GM19193 (cell line): ENCODE data around the gene ALDH1L1.

Experiments used
- POLR2A ChIP-seq: IDR thresholded peaks from 4 replicates; pipeline ENCODE4 v1.6.1; 2011; ENCODE audit not compliant: insufficient read depth, insufficient read length; ENCODE audit errors: extremely low read depth

ALDH1L1 gene

GRCh38 chr3:126200534-126200933 lies 20.1 kb upstream of the ALDH1L1 start:
- no peak for TF ChIP-seq POLR2A

GRCh38 chr3:126199256-126199655 lies 18.9 kb upstream of the ALDH1L1 start:
- no peak for TF ChIP-seq POLR2A

GRCh38 chr3:126197854-126198584 lies 17.6 kb upstream of the ALDH1L1 start:
- no peak for TF ChIP-seq POLR2A

GRCh38 chr3:126197343-126197742 lies 17.0 kb upstream of the ALDH1L1 start:
- no peak for TF ChIP-seq POLR2A

- no peak for TF ChIP-seq POLR2A
These were observed 14.4 kb upstream of the ALDH1L1 start for GRCh38 chr3:126194713-126195305.

- TF ChIP-seq POLR2A: no peak
These were observed 10.9 kb upstream of the ALDH1L1 start for GRCh38 chr3:126191246-126191645.

- TF ChIP-seq POLR2A: no peak
These were observed 7.5 kb upstream of the ALDH1L1 start for GRCh38 chr3:126187920-126188319.

- no peak for TF ChIP-seq POLR2A
These were observed 6.4 kb upstream of the ALDH1L1 start for GRCh38 chr3:126186749-126187148.

- no peak for TF ChIP-seq POLR2A
These were observed 5.9 kb upstream of the ALDH1L1 start for GRCh38 chr3:126186271-126186670.

- no peak for TF ChIP-seq POLR2A
These were observed 4.1 kb upstream of the ALDH1L1 start for GRCh38 chr3:126184465-126185000.

GRCh38 chr3:126181398-126181725 lies 976 bp upstream of the ALDH1L1 start:
- TF ChIP-seq POLR2A: no peak

- no peak for TF ChIP-seq POLR2A
These were observed 435 bp downstream of the ALDH1L1 start for GRCh38 chr3:126179825-126180476.

- TF ChIP-seq POLR2A: no peak
These were observed 10.2 kb downstream of the ALDH1L1 start for GRCh38 chr3:126170073-126170777.

- no peak for TF ChIP-seq POLR2A
These were observed 12.8 kb downstream of the ALDH1L1 start for GRCh38 chr3:126167566-126167965.

GRCh38 chr3:126166009-126166408 lies 14.4 kb downstream of the ALDH1L1 start:
- TF ChIP-seq POLR2A: no peak
